Measurements from ENCODE around the gene ZBTB2.
"Not testable (repeated sequence)": the region's sequence is repeated elsewhere in the genome, so short reads cannot be mapped to it uniquely, and the experiment has no call there.

ZBTB2 gene

GRCh38 chr6:151402228-151402627 lies 10.9 kb upstream of the ZBTB2 start:
- DNase-seq (ENCODE audit: low read depth, low spot score) = no peak

- no peak for DNase-seq (ENCODE audit: low read depth, low spot score)
Observed at GRCh38 chr6:151400473-151400872, 9.1 kb upstream of the ZBTB2 start.

GRCh38 chr6:151399679-151400078 lies 8.3 kb upstream of the ZBTB2 start:
- no peak for DNase-seq (ENCODE audit: low read depth, low spot score)

GRCh38 chr6:151393410-151393809 lies 2.1 kb upstream of the ZBTB2 start:
- DNase-seq (ENCODE audit: low read depth, low spot score) = no peak

GRCh38 chr6:151392427-151392826 lies 1.1 kb upstream of the ZBTB2 start:
- DNase-seq (ENCODE audit: low read depth, low spot score) = no peak

GRCh38 chr6:151390851-151391470 lies 398 bp downstream of the ZBTB2 start:
- DNase-seq (ENCODE audit: low read depth, low spot score) = peak; percentile 64

- peak; percentile 97 for DNase-seq (ENCODE audit: low read depth, low spot score)
Observed at GRCh38 chr6:151390276-151390850, 996 bp downstream of the ZBTB2 start.

- DNase-seq (ENCODE audit: low read depth, low spot score) = no peak
Observed at GRCh38 chr6:151389618-151390275, 1.6 kb downstream of the ZBTB2 start.

- DNase-seq (ENCODE audit: low read depth, low spot score) = no peak
Observed at GRCh38 chr6:151388997-151389617, 2.3 kb downstream of the ZBTB2 start.

- no peak for DNase-seq (ENCODE audit: low read depth, low spot score)
Observed at GRCh38 chr6:151388236-151388635, 3.1 kb downstream of the ZBTB2 start.

GRCh38 chr6:151387175-151387970 lies 4.0 kb downstream of the ZBTB2 start:
- no peak for DNase-seq (ENCODE audit: low read depth, low spot score)

GRCh38 chr6:151385177-151385576 lies 6.2 kb downstream of the ZBTB2 start:
- no peak for DNase-seq (ENCODE audit: low read depth, low spot score)

GRCh38 chr6:151384151-151384550 lies 7.2 kb downstream of the ZBTB2 start:
- no peak for DNase-seq (ENCODE audit: low read depth, low spot score)

- not testable (repeated sequence) for DNase-seq (ENCODE audit: low read depth, low spot score)
Observed at GRCh38 chr6:151382631-151383030, 8.7 kb downstream of the ZBTB2 start.

GRCh38 chr6:151381722-151382121 lies 9.6 kb downstream of the ZBTB2 start:
- no peak for DNase-seq (ENCODE audit: low read depth, low spot score)

- no peak for DNase-seq (ENCODE audit: low read depth, low spot score)
Observed at GRCh38 chr6:151380848-151381205, 10.5 kb downstream of the ZBTB2 start.

- DNase-seq (ENCODE audit: low read depth, low spot score) = no peak
Observed at GRCh38 chr6:151379933-151380847, 11.2 kb downstream of the ZBTB2 start.

GRCh38 chr6:151377095-151377494 lies 14.3 kb downstream of the ZBTB2 start:
- no peak for DNase-seq (ENCODE audit: low read depth, low spot score)

GRCh38 chr6:151376440-151376839 lies 14.9 kb downstream of the ZBTB2 start:
- no peak for DNase-seq (ENCODE audit: low read depth, low spot score)

GRCh38 chr6:151375833-151376232 lies 15.5 kb downstream of the ZBTB2 start:
- no peak for DNase-seq (ENCODE audit: low read depth, low spot score)
